Measurements from ENCODE around the gene TMEM131.

DNA sequence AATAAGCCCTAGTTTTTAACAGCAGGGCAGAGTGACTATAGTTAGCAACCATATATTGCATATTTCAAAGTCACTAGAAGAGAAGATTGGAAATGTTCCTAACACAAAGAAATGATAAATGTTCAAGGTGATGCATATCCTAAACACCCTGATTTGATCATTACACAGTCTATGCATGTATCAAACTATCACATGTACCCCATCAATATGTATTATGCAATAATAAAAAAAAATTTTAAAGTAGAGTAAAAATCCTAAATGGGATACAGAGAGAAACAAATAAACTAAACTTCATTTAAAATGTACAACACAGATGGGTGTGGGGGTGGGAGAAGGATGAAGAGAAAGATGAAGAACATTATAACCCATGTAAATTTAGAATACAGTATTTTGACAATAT, 93.9 kb downstream of the TMEM131 start:
- TF ChIP-seq CTCF (IDR thresholded peaks at IDR 0.05; ENCODE audit: insufficient read depth, low read depth, low read length) (no peak), EZH2 (IDR thresholded peaks at IDR 0.05; ENCODE audit: insufficient read depth, low read length) (no peak)

Measured in astrocyte (in vitro differentiated cells and primary cell).